GM21447 (cell line): Measurements from ENCODE around the gene SLC9A8.
"Not testable (repeated sequence)": the region's sequence is repeated elsewhere in the genome, so short reads cannot be mapped to it uniquely, and the experiment has no call there.

Experiments
- ATAC-seq: cut with Tn5 transposase; IDR thresholded peaks from one replicate; pipeline ENCODE4 v1.9.1; 2021; ENCODE audit not compliant: unreplicated experiment

Gene SLC9A8

GRCh38 chr20:49812507-49813304 is at the start of gene SLC9A8:
Gene SLC9A8 (plus strand): TSS chr20:49812828. CDS start chr20:49812923, 95 bp downstream.
- ATAC-seq = peak; percentile 64

GRCh38 chr20:49762940-49763766 is 49.5 kb upstream of the SLC9A8 start:
- no peak for ATAC-seq

- no peak for ATAC-seq
These were observed 47.3 kb upstream of the SLC9A8 start for GRCh38 chr20:49765413-49765736.

- ATAC-seq = no peak
These were observed 46.6 kb upstream of the SLC9A8 start for GRCh38 chr20:49765846-49766541.

GRCh38 chr20:49766979-49767521 is 45.6 kb upstream of the SLC9A8 start:
- ATAC-seq = no peak

- ATAC-seq = no peak
These were observed 44.2 kb upstream of the SLC9A8 start for GRCh38 chr20:49768204-49769047.

- ATAC-seq = no peak
These were observed 43.5 kb upstream of the SLC9A8 start for GRCh38 chr20:49769048-49769581.

- ATAC-seq = no peak
These were observed 42.0 kb upstream of the SLC9A8 start for GRCh38 chr20:49770634-49771033.

GRCh38 chr20:49774213-49774612 is 38.4 kb upstream of the SLC9A8 start:
- not testable (repeated sequence) for ATAC-seq

GRCh38 chr20:49775229-49775693 is 37.4 kb upstream of the SLC9A8 start:
- no peak for ATAC-seq

GRCh38 chr20:49779972-49780371 is 32.7 kb upstream of the SLC9A8 start:
- ATAC-seq = no peak

GRCh38 chr20:49781676-49782075 is 31.0 kb upstream of the SLC9A8 start:
- ATAC-seq = no peak

- ATAC-seq = not testable (repeated sequence)
These were observed 30.2 kb upstream of the SLC9A8 start for GRCh38 chr20:49782439-49782838.

- ATAC-seq = not testable (repeated sequence)
These were observed 29.3 kb upstream of the SLC9A8 start for GRCh38 chr20:49783021-49783995.

- ATAC-seq = no peak
These were observed 28.3 kb upstream of the SLC9A8 start for GRCh38 chr20:49784291-49784690.

GRCh38 chr20:49785149-49785851 is 27.3 kb upstream of the SLC9A8 start:
- ATAC-seq = no peak

GRCh38 chr20:49785852-49786175 is 26.8 kb upstream of the SLC9A8 start:
- peak; percentile 95 for ATAC-seq

- ATAC-seq = peak; percentile 35
These were observed 26.4 kb upstream of the SLC9A8 start for GRCh38 chr20:49786196-49786595.
